Left lobe of liver (tissue), 2 donors: Measurements from ENCODE around the gene ACTL8. TPM values are rescaled to one million over a fixed set of nuclear protein-coding genes. Genes with fewer than 3 reads are reported as not detected.

Source experiments
- ATAC-seq: fragments of 200-7000 bp; cut with Tn5 transposase; one replicate; pipeline ENCODE4 v1.9.1; 2020; ENCODE audit warnings: mild to moderate bottlenecking, moderate library complexity
- DNase-seq: peaks from one replicate; pipeline ENCODE4 v3.0.0-alpha.2; 2020; ENCODE audit warnings: low spot score
- total RNA-seq: library from RNA; stranded (reverse); gene quantifications from one replicate; pipeline ENCODE4 v1.2.1, GENCODE V29; 2021
- donor health status: DM: no; HTN: no; CAD: no; lungs with moderate emphysema.
- donor health status: DM: no; HTN: yes; CAD: no.

ACTL8 gene
- not detected for total RNA-seq

- no peak for DNase-seq
- ATAC-seq = no peak
Measured at GRCh38 chr1:17755120-17755519, at the start of gene ACTL8. TSS of gene ACTL8 (plus strand) at chr1:17755333. CDS start at chr1:17823009, 67,676 bp downstream.

- no peak for DNase-seq
- ATAC-seq = no peak
Measured at GRCh38 chr1:17706445-17706844, 48.7 kb upstream of the ACTL8 start.

GRCh38 chr1:17709981-17710380 lies 45.2 kb upstream of the ACTL8 start:
- ATAC-seq (no peak), DNase-seq (no peak)

GRCh38 chr1:17710889-17711576 lies 44.1 kb upstream of the ACTL8 start:
- ATAC-seq (no peak), DNase-seq (no peak)

- ATAC-seq (no peak), DNase-seq (no peak)
Measured at GRCh38 chr1:17711577-17711910, 43.6 kb upstream of the ACTL8 start.

- ATAC-seq = no peak
- no peak for DNase-seq
Measured at GRCh38 chr1:17711941-17712340, 43.2 kb upstream of the ACTL8 start.

GRCh38 chr1:17713993-17714392 lies 41.1 kb upstream of the ACTL8 start:
- DNase-seq = no peak
- no peak for ATAC-seq

- no peak for ATAC-seq
Measured at GRCh38 chr1:17717594-17718535, 37.3 kb upstream of the ACTL8 start.

GRCh38 chr1:17719874-17720273 lies 35.3 kb upstream of the ACTL8 start:
- no peak for ATAC-seq

More at GRCh38 chr1:17717594-17718535, 37.3 kb upstream of the ACTL8 start:
- DNase-seq = no peak

GRCh38 chr1:17721444-17721843 lies 33.7 kb upstream of the ACTL8 start:
- ATAC-seq = no peak

More at GRCh38 chr1:17719874-17720273, 35.3 kb upstream of the ACTL8 start:
- DNase-seq = no peak

GRCh38 chr1:17723684-17724083 lies 31.4 kb upstream of the ACTL8 start:
- no peak for DNase-seq
- ATAC-seq = no peak

More at GRCh38 chr1:17721444-17721843, 33.7 kb upstream of the ACTL8 start:
- no peak for DNase-seq

GRCh38 chr1:17724150-17724549 lies 31.0 kb upstream of the ACTL8 start:
- ATAC-seq = no peak
- DNase-seq = no peak

GRCh38 chr1:17725084-17725719 lies 29.9 kb upstream of the ACTL8 start:
- DNase-seq (no peak), ATAC-seq (no peak)

GRCh38 chr1:17725811-17726582 lies 29.1 kb upstream of the ACTL8 start:
- ATAC-seq = no peak
- no peak for DNase-seq

GRCh38 chr1:17728123-17728712 lies 26.9 kb upstream of the ACTL8 start:
- DNase-seq (no peak), ATAC-seq (no peak)

GRCh38 chr1:17729248-17729647 lies 25.9 kb upstream of the ACTL8 start:
- ATAC-seq (no peak), DNase-seq (no peak)

- DNase-seq (no peak), ATAC-seq (no peak)
Measured at GRCh38 chr1:17729909-17730308, 25.2 kb upstream of the ACTL8 start.

- no peak for DNase-seq
- ATAC-seq = no peak
Measured at GRCh38 chr1:17731460-17731859, 23.7 kb upstream of the ACTL8 start.

- DNase-seq (no peak), ATAC-seq (no peak)
Measured at GRCh38 chr1:17732475-17732874, 22.7 kb upstream of the ACTL8 start.

- DNase-seq (no peak), ATAC-seq (no peak)
Measured at GRCh38 chr1:17733661-17734060, 21.5 kb upstream of the ACTL8 start.
